SK-N-SH (cell line): ENCODE data around the gene NTNG2.

ENCODE experiments used
- GATA2 ChIP-seq: sonication (generic); formaldehyde crosslinking; IDR thresholded peaks from 2 replicates; pipeline ENCODE4 v1.5.0; 2020; ENCODE audit warnings: mild to moderate bottlenecking, missing genetic modification reagents
- POLR2AphosphoS5 ChIP-seq: IDR thresholded peaks from 2 replicates; pipeline ENCODE4 v1.6.1; 2012; ENCODE audit warnings: low read depth, low read length

- no peak for TF ChIP-seq GATA2 (CRISPR knock-in tag)
- TF ChIP-seq POLR2AphosphoS5, result no peak
Measured at GRCh38 chr9:132121021-132121420, 40.8 kb upstream of the NTNG2 start.
